Measurements from ENCODE around the gene HECW1.

DNA sequence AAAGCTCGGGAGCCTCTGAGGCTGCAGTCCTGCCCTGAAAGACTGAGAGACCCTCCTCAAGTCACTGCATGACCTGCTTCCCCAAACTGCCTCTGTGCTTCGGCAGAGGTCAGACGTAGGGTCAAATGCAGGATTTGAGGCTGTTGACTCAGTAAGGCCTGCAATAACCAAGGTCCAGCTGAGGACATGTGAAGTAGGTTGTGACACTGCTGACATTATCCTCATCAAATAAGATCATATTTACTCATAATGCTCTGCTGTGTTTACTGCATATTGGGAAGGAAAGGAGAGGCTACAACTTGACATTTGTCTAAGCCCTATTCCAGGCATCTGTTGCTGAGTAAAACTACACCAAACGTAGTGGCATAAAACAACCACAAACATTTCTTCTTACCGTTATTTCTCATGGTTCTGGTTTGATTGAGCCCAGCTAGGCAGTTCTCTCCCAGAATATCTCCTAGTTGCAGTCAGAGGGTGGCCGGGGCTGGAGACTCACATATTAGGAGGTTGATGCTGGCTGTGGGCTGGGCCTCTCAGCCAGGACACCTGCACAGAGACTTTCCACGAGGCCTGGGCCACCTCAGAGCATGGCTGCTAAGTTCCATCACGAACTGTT is 348.4 kb downstream of the HECW1 start:
- TF ChIP-seq, protein P1, sequence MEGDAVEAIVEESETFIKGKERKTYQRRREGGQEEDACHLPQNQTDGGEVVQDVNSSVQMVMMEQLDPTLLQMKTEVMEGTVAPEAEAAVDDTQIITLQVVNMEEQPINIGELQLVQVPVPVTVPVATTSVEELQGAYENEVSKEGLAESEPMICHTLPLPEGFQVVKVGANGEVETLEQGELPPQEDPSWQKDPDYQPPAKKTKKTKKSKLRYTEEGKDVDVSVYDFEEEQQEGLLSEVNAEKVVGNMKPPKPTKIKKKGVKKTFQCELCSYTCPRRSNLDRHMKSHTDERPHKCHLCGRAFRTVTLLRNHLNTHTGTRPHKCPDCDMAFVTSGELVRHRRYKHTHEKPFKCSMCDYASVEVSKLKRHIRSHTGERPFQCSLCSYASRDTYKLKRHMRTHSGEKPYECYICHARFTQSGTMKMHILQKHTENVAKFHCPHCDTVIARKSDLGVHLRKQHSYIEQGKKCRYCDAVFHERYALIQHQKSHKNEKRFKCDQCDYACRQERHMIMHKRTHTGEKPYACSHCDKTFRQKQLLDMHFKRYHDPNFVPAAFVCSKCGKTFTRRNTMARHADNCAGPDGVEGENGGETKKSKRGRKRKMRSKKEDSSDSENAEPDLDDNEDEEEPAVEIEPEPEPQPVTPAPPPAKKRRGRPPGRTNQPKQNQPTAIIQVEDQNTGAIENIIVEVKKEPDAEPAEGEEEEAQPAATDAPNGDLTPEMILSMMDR (IDR thresholded peaks at IDR 0.05) = no peak
- TF ChIP-seq EZH2 (IDR thresholded peaks at IDR 0.05; ENCODE audit: borderline replicate concordance, insufficient read depth, low read depth, low read length, poor library complexity, severe bottlenecking) = no peak

Measured in B cell (primary cell).